Brain pericyte (primary cell): ENCODE measurements around the gene GNAQ.
A peak's percentile ranks its signal among the peaks of the same experiment; 100 is the strongest.

Experiments used
- DNase-seq: peaks from one replicate; pipeline ENCODE4 v3.0.0-alpha.2; 2012; ENCODE audit warnings: low read depth, low spot score

The GNAQ gene

GRCh38 chr9:78031893-78032729, 500 bp upstream of the GNAQ start:
- peak; percentile 82 for DNase-seq

- no peak for DNase-seq
Observed at GRCh38 chr9:78030553-78031443, 813 bp downstream of the GNAQ start.

- DNase-seq, result no peak
Observed at GRCh38 chr9:78030296-78030552, 1.4 kb downstream of the GNAQ start.

GRCh38 chr9:78029551-78030295, 1.9 kb downstream of the GNAQ start:
- no peak for DNase-seq

- DNase-seq, result no peak
Observed at GRCh38 chr9:78028926-78029325, 2.7 kb downstream of the GNAQ start.

GRCh38 chr9:78026947-78027346, 4.7 kb downstream of the GNAQ start:
- DNase-seq, result no peak

GRCh38 chr9:78026416-78026815, 5.2 kb downstream of the GNAQ start:
- DNase-seq, result no peak

- no peak for DNase-seq
Observed at GRCh38 chr9:78025186-78025585, 6.4 kb downstream of the GNAQ start.

GRCh38 chr9:78023003-78023741, 8.4 kb downstream of the GNAQ start:
- DNase-seq, result no peak

GRCh38 chr9:78021697-78022096, 9.9 kb downstream of the GNAQ start:
- DNase-seq, result peak; percentile 50

- no peak for DNase-seq
Observed at GRCh38 chr9:78017190-78017693, 14.4 kb downstream of the GNAQ start.

GRCh38 chr9:78015241-78015640, 16.4 kb downstream of the GNAQ start:
- DNase-seq, result no peak

- DNase-seq, result no peak
Observed at GRCh38 chr9:78014776-78015175, 16.8 kb downstream of the GNAQ start.

- DNase-seq, result no peak
Observed at GRCh38 chr9:78013934-78014333, 17.7 kb downstream of the GNAQ start.

- DNase-seq, result no peak
Observed at GRCh38 chr9:78011049-78011448, 20.6 kb downstream of the GNAQ start.

GRCh38 chr9:78010445-78010844, 21.2 kb downstream of the GNAQ start:
- DNase-seq, result no peak

- DNase-seq, result no peak
Observed at GRCh38 chr9:78009186-78009585, 22.4 kb downstream of the GNAQ start.

GRCh38 chr9:78006734-78007133, 24.9 kb downstream of the GNAQ start:
- no peak for DNase-seq

GRCh38 chr9:78005231-78006002, 26.2 kb downstream of the GNAQ start:
- DNase-seq, result no peak

GRCh38 chr9:78004478-78005229, 27.0 kb downstream of the GNAQ start:
- no peak for DNase-seq
